GM18870 (cell line): ENCODE measurements around the gene FBXW5.
A peak's percentile ranks its signal among the peaks of the same experiment; 100 is the strongest.

Experiments
- ATAC-seq: cut with Tn5 transposase; IDR thresholded peaks from one replicate; pipeline ENCODE4 v1.9.1; 2021; ENCODE audit warnings: moderate library complexity; ENCODE audit not compliant: unreplicated experiment

The FBXW5 gene

DNA sequence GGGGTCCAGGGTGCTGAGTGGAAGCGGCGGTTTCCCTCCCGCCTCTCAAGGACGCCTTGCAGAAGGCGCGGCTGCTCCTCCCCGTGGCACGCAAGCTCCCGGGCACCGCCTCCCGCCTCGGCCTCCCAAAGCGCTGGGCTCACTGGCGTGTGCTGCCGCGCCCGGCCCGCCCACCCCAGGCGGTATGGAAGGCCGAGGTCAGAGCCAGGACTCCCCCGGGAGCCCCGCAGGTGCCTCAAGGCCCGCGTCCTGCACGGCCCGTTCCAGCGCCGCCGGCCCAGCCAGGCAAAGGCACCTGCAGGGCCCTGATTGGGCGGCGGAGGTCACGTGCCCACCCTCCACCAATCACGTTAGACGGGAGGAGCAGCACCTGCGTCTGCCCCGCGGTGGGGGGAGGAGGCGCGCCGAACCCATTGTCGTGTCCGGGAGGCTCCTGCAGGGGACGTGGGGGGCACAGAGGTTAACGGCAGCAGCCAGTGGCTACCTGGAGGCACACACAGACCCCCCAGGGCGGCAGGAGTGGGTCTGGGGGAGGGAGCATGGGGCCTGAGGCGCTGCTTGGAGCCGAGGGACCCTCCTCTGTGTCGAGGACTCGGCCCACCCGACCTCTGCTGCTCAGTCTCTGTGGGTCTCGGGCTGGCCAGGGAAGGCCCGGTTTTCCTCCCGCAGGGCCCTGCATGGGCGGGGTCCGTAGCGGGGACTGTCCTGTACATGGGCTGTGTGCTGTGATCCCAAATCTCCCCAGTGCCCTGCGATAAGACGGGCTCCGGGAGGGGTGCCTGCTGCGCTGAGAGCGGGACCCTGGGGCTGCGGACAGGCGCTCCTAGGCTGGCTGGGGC, 5.5 kb upstream of the FBXW5 start:
- peak; percentile 61 for ATAC-seq

DNA sequence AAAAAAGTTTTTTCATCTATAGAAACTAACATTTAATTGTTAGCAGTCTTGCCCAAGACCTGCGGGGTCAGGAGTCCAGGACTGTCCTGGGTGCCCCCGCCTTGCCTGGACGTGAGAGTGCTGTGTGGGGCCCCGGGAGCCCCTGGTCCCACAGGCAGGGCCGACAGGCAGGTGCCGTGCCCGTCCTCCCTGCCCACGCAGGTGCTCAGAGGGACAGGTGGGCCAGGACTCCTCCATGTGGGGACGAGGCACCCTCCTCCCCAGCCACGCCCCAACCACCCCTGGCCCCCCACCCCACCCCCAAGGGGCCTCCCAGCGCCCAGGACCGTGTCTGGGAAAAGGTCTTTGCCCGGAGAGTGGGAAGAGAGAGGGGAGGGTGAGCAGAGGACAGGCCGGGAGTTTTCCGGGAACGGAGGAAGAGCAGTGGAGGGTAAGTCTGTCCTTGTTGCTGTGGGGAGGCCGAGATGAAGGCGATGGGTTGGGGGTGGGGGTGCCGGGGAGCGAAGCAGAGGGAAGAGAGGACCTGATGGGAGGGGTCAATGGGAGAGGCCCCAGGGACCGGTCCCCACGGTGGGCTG, 4.8 kb upstream of the FBXW5 start:
- ATAC-seq = no peak

DNA sequence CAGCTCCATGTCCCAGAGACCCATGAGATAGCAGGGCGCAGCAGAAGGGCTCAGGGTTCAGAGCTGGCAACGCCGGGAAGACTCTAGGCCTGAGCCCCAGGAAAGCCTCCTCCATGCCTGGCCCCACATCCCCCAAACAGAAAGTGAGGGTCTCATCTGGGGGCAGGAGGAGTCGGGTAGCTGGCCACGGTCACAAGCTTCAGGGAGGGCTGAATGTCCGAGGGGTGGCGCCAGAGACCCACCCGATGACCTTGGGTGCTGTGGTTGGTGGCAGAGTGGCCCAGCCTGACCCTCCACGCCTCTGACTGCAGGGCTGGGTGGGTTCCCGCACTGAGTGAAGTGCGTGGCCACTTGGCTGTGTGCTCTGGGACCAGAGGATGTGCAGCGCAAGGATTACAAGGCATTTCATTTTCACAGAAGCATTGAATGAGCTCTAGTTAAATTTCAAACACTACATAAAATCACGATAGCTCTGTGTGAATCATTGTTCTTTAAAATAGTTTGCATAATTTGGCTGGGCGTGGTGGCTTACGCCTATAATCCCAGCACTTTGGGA, 3.5 kb upstream of the FBXW5 start:
- no peak for ATAC-seq

DNA sequence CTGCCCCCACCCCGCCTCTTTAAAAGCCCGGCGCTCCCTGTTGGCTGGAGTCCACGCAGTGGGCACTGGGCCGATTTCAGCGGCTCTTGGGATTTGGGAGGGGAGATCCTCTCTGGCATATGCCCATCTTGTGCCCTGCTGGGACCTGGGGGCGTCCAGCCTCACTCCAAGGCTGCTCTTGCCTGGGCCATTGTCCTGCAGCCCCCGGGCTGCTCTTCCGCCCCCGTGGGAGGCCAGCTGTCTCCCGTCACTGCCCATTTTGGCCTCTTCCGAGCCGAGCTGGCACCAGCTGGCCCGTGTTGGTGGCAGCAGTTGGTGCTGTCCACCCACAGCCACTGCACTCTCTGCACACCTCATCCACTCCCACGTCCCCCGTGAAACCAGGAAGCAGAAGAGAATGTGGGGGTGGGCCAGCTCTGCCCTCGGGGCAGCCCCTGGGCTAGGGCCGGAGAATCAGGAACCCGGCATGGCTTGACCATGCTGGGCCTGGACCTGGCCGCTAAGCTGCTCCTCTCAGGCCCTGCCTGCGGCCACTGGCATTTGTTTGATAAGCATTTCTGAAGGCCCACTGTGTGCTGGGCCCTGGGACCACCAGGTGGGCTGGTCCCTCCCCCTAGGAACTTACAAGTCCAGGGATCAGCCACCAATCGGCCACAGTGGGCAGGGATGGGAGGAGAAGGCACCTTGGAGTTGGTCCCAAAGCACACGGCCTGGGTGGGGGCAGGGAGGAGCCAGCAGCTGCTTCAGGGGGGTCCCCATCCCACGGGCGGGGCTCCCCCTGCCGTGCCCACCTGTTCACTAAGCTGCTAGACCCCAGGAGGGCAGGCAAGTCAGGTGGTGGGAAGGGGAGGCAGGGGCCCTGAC, 2.7 kb upstream of the FBXW5 start:
- ATAC-seq = no peak

DNA sequence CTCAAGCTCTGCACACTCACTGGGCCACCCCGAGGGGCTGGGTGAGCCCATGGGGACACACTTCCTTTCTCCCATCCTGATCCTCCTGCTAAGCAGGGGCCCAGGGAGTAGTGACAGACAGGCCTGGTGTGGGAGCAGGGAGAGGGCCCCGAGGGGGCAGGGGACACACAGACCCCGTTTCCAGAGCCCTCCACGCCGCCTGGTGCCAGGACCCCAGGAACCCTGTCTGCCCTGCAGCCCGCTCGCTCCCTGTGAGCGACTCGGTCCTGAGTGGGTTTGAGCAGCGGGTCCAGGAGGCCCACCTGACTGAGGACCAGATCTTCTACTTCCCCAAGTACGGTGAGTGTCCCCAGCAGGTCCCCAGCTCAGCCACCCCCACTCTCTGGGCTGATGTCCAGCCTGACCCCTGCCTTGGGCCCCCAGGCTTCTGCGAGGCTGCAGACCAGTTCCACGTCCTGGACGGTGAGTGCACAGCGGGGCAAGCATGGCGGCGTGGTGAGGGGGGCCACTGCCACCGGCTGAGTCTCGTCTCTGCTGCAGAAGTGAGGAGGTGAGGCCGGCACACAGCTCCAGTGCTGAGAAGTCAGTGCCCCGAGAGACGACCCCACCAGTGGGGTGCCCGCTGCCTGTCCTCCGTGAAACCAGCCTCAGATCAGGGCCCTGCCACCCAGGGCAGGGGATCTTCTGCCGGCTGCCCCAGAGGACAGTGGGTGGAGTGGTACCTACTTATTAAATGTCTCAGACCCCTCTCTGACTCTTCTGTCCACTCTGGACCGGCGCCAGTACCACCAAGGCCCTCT, 1.9 kb upstream of the FBXW5 start:
- ATAC-seq = no peak

DNA sequence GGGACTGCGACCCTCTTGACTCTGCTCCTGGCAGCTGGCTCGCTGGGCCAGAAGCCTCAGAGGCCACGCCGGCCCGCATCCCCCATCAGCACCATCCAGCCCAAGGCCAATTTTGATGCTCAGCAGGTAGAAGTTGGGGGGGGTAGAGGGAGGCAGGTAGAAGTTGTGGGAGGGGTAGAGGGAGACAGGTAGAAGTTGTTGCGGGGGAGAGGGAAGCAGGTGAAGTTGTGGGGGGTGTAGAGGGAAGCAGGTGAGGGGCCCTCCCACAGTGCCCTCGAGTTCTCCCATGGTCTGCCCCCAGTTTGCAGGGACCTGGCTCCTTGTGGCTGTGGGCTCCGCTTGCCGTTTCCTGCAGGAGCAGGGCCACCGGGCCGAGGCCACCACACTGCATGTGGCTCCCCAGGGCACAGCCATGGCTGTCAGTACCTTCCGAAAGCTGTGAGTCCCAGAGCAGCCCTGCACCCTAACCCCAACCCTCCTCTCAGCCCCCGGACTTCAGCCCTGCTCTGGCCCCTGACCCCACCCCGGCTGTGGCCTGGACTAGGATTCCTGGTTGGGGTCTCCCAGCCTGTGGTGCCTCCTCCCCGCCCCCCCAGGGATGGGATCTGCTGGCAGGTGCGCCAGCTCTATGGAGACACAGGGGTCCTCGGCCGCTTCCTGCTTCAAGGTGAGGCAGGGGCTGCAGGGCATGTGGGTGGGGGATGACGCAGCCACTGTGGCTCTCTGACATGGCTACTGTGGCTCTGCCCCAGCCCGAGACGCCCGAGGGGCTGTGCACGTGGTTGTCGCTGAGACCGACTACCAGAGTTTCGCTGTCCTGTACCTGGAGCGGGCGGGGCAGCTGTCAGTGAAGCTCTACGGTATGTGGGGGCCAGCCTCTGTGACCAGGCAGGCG, 1.0 kb upstream of the FBXW5 start:
- no peak for ATAC-seq

- ATAC-seq = peak; percentile 12
Observed at GRCh38 chr9:136944212-136944518, 373 bp downstream of the FBXW5 start.

GRCh38 chr9:136943291-136944211, 987 bp downstream of the FBXW5 start:
- peak; percentile 4 for ATAC-seq

DNA sequence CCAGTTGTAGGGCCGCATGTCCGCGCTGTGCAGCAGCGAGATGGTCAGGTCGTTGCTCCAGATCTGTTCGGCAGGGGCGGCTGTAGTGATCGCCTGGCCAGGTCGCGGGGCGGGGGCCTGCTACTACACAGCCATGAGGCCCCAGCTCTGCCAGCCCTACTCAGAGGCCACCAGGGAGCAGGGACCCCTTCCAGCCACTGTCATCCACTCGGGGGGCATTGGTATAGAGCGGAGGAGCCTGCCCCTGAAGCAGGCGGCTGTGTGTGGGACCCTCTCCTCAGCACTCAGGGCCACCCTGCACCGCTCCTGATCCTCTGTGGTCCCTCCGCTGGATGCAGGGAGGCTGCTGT, 1.7 kb downstream of the FBXW5 start:
- no peak for ATAC-seq

GRCh38 chr9:136942112-136942880, 2.2 kb downstream of the FBXW5 start:
- ATAC-seq = no peak

DNA sequence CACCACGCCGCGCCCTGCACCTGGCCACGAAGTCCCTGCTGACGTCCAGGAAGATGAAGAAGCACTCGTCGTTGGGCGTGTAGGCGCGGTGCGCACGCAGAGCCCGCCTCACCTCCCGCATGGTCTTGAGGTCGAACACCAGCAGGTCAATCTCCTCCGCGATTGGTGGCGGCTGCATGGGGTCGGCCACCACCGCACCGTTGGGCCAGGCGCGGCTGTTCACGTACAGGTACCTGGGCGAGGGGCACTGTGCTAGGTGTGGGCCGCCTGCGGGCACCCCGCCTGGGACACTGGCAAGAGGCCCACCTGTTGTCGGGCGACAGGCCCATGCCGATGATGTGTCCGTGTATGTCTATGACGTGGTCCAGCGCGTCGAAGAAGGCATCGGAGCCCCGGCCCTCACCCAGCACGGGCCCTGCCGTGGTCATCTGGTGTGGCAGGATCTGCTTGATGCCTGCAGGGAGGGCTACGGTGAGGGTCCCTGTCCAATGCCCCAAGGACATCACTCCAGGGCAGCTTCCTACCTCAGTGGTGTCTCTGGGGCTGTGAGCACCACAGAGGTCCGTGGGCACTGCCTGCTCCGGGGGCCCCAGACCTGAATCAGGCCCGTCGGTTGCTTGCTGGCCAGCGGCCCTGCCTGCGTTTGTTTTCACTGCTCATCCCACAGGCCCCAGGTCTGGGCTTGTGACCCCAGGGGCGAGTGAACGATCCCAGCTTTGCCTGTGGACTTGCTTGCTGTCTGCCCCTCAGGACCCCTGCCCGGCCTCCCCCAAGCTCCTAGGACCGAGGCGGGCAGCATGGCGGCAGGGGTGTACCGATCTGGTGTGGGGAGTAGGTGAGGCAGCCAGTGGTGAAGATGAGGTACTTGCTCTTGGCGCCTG, 3.1 kb downstream of the FBXW5 start:
- ATAC-seq = no peak

DNA sequence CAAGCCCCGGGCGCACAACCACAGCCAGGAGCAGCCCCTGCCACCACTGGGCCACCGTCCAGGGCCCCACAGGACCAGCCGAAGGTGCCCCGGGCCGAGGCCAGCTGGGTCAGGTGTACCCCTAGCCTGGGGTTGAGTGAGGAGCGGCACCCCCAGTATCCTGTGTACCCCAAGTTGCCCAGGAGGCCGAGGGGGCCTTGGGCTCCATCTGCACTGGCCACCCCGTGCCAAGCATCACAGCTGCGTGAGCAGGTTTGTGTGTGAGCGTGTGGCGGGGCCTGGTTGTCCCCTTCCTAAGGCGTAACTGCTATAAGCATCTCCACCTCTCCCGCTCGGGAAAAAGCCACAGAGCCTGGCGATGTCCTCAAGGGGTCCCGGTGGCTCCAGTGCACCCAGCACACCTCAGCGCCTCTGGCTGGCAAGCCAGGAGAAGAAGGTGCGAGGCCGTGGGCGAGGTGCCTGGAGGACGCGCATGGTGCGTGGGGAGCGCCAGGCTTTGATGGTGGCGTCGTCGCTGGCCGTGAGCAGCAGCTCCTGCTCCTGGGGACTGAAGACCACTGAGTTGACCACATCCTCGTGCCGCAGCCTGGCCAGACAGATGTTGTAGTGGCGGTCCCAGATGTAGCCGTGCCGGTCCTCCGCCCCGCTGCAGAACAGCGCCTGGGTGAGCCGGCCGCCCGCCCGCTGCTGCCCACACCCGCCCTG, 3.9 kb downstream of the FBXW5 start:
- no peak for ATAC-seq

DNA sequence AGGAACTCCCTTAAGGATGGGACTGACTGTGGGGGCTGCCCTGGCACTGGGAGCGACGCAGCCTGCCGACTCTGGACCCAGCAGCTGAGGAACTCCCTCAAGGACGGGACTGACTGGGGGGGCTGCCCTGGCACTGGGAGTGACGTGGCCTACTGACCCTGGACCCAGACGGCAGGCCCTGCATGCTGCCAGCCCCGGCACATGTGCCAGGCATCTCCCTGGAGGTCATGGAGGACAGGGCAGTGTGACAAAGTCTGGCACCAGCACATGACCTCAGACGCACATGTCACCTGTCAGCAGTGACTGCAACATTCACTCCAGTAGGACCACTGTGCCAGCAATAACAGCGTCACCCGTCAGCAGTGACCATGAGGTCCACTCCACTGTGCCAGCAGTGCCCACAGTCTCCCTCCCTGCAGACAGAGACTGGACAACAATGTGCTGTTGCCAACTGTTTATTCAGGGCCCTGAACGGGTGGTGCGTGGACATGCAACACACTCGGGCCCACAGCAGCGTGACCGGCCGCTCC, 4.5 kb downstream of the FBXW5 start:
- no peak for ATAC-seq

GRCh38 chr9:136939431-136939995, 5.0 kb downstream of the FBXW5 start:
- ATAC-seq = no peak

DNA sequence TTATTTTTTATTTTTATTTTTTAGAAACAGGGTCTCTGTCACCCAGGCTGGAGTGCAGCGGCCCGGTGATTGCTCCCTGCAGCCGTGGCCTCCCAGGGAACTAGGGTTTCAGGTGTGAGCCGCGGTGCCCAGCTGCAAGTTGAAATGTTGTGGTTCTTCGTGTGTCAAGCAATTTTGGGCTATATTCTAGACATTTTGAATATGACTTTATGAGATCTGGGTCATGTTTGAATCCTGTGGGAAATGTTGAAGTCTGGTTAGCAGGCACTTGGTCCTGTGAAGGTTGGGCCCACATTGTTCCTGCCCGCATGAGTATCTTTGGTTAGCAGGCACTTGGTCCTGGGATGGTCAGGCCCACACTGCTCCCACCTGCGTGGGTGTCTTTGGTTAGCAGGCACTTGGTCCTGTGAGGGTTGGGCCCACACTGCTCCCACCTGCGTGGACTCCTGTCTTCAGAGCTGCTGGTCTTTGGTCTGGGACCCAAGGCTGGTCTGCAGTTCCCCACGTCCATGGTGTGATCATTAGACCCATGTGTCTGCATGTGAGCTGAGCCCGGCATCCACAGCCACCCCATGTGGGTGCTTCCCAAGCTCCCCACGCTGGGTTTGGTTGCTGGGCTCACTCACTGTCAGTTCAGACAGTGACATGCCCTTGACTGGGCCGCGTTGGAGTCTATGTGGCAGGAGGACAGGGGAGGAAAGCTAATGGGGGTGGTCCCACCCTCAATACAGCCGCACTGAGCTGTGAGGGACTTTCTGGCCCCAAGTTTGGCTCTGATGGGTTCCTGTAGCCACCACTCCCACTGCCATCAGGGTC, 7.1 kb downstream of the FBXW5 start:
- ATAC-seq = no peak
